ENCODE data around the gene C17orf113.

The C17orf113 gene

GRCh38 chr17:42078396-42079043 is 28.1 kb upstream of the C17orf113 start:
- no peak overlapping the region for H3K27ac ChIP-seq (ENCODE audit: poor library complexity, severe bottlenecking)
- no peaks in the 10 kb centered on the region for H3K27me3 ChIP-seq (ENCODE audit: insufficient read depth, poor library complexity, severe bottlenecking)
- ATAC-seq (ENCODE audit: low read depth) = no peak
- H3K4me1 ChIP-seq (ENCODE audit: insufficient read depth, poor library complexity, severe bottlenecking) = no peaks in the 10 kb centered on the region
- no peaks in the 10 kb centered on the region for H3K36me3 ChIP-seq (ENCODE audit: low read depth)
- H3K4me3 ChIP-seq (ENCODE audit: severe bottlenecking) = no peak overlapping the region
- DNase-seq (ENCODE audit: low spot score) = no peak
- H3K9me3 ChIP-seq (ENCODE audit: severe bottlenecking) = no peaks in the 10 kb centered on the region
- no peak for TF ChIP-seq CTCF (IDR thresholded peaks at IDR 0.05; ENCODE audit: poor library complexity, severe bottlenecking)

GRCh38 chr17:42077755-42078154 is 27.4 kb upstream of the C17orf113 start:
- H3K4me3 ChIP-seq (ENCODE audit: severe bottlenecking) = no peak overlapping the region
- no peak for TF ChIP-seq CTCF (IDR thresholded peaks at IDR 0.05; ENCODE audit: poor library complexity, severe bottlenecking)
- H3K9me3 ChIP-seq (ENCODE audit: severe bottlenecking) = no peaks in the 10 kb centered on the region
- ATAC-seq (ENCODE audit: low read depth) = no peak
- no peaks in the 10 kb centered on the region for H3K4me1 ChIP-seq (ENCODE audit: insufficient read depth, poor library complexity, severe bottlenecking)
- no peak overlapping the region for H3K27ac ChIP-seq (ENCODE audit: poor library complexity, severe bottlenecking)
- H3K27me3 ChIP-seq (ENCODE audit: insufficient read depth, poor library complexity, severe bottlenecking) = no peaks in the 10 kb centered on the region
- no peaks in the 10 kb centered on the region for H3K36me3 ChIP-seq (ENCODE audit: low read depth)
- DNase-seq (ENCODE audit: low spot score) = no peak

GRCh38 chr17:42076797-42077559 is 26.6 kb upstream of the C17orf113 start:
- no peak for ATAC-seq (ENCODE audit: low read depth)
- no peak for TF ChIP-seq CTCF (IDR thresholded peaks at IDR 0.05; ENCODE audit: poor library complexity, severe bottlenecking)

GRCh38 chr17:42075789-42076188 is 25.4 kb upstream of the C17orf113 start:
- DNase-seq (ENCODE audit: low spot score) (no peak), ATAC-seq (ENCODE audit: low read depth) (no peak)
- Histone ChIP-seq H3K4me3 (ENCODE audit: severe bottlenecking) (no peak overlapping the region), H3K36me3 (ENCODE audit: low read depth) (no peaks in the 10 kb centered on the region), H3K27me3 (ENCODE audit: insufficient read depth, poor library complexity, severe bottlenecking) (peaks cover 8% of the 10 kb centered on the region), H3K9me3 (ENCODE audit: severe bottlenecking) (no peaks in the 10 kb centered on the region), H3K4me1 (ENCODE audit: insufficient read depth, poor library complexity, severe bottlenecking) (no peaks in the 10 kb centered on the region), H3K27ac (ENCODE audit: poor library complexity, severe bottlenecking) (no peak overlapping the region)
- TF ChIP-seq CTCF (IDR thresholded peaks at IDR 0.05; ENCODE audit: poor library complexity, severe bottlenecking) = no peak

More at GRCh38 chr17:42076797-42077559, 26.6 kb upstream of the C17orf113 start:
- DNase-seq (ENCODE audit: low spot score) = no peak
- Histone ChIP-seq H3K27ac (ENCODE audit: poor library complexity, severe bottlenecking) (no peak overlapping the region), H3K36me3 (ENCODE audit: low read depth) (no peaks in the 10 kb centered on the region), H3K4me1 (ENCODE audit: insufficient read depth, poor library complexity, severe bottlenecking) (no peaks in the 10 kb centered on the region), H3K9me3 (ENCODE audit: severe bottlenecking) (no peaks in the 10 kb centered on the region), H3K27me3 (ENCODE audit: insufficient read depth, poor library complexity, severe bottlenecking) (peaks cover 2% of the 10 kb centered on the region), H3K4me3 (ENCODE audit: severe bottlenecking) (no peak overlapping the region)

All from RWPE2 (cell line).